Measurements from ENCODE around the gene IAH1. TPM values are rescaled to one million over a fixed set of nuclear protein-coding genes. Genes with fewer than 3 reads are reported as not detected.

IAH1 gene
- total RNA-seq, 1 donor from 2014 or later: 67.8 TPM

GRCh38 chr2:9472511-9472910 is 1.8 kb upstream of the IAH1 start:
- Mint-ChIP-seq H3K27me3 (ENCODE audit: low read depth) (no peaks in the 10 kb centered on the region), H3K9me3 (ENCODE audit: low read depth) (no peaks in the 10 kb centered on the region), H3K4me3 (ENCODE audit: unreplicated experiment) (peak overlapping the region; percentile 33), H3K36me3 (ENCODE audit: low read depth) (peaks cover 12% of the 10 kb centered on the region), H3K27ac (ENCODE audit: unreplicated experiment) (no peak overlapping the region), H3K4me1 (ENCODE audit: low read depth) (peaks cover 29% of the 10 kb centered on the region)
- no peak for DNase-seq (ENCODE audit: low spot score)
- no peak for TF ChIP-seq CTCF (IDR thresholded peaks at IDR 0.05)

GRCh38 chr2:9473308-9473984 is 905 bp upstream of the IAH1 start:
- peaks cover 12% of the 10 kb centered on the region for H3K36me3 Mint-ChIP-seq (ENCODE audit: low read depth)
- no peaks in the 10 kb centered on the region for H3K9me3 Mint-ChIP-seq (ENCODE audit: low read depth)
- peak overlapping the region; percentile 0 for H3K27ac Mint-ChIP-seq (ENCODE audit: unreplicated experiment)
- peaks cover 37% of the 10 kb centered on the region for H3K4me1 Mint-ChIP-seq (ENCODE audit: low read depth)
- TF ChIP-seq CTCF (IDR thresholded peaks at IDR 0.05): no peak
- no peak for DNase-seq (ENCODE audit: low spot score)
- peak overlapping the region; percentile 70 for H3K4me3 Mint-ChIP-seq (ENCODE audit: unreplicated experiment)
- H3K27me3 Mint-ChIP-seq (ENCODE audit: low read depth): no peaks in the 10 kb centered on the region

GRCh38 chr2:9473985-9474360 is 378 bp upstream of the IAH1 start:
- peak overlapping the region; percentile 70 for H3K4me3 Mint-ChIP-seq (ENCODE audit: unreplicated experiment)
- DNase-seq (ENCODE audit: low spot score): no peak
- peaks cover 42% of the 10 kb centered on the region for H3K4me1 Mint-ChIP-seq (ENCODE audit: low read depth)
- peaks cover 17% of the 10 kb centered on the region for H3K36me3 Mint-ChIP-seq (ENCODE audit: low read depth)
- no peaks in the 10 kb centered on the region for H3K9me3 Mint-ChIP-seq (ENCODE audit: low read depth)
- no peaks in the 10 kb centered on the region for H3K27me3 Mint-ChIP-seq (ENCODE audit: low read depth)
- no peak overlapping the region for H3K27ac Mint-ChIP-seq (ENCODE audit: unreplicated experiment)
- no peak for TF ChIP-seq CTCF (IDR thresholded peaks at IDR 0.05)

- H3K4me1 Mint-ChIP-seq (ENCODE audit: low read depth): peaks cover 56% of the 10 kb centered on the region
- TF ChIP-seq CTCF (IDR thresholded peaks at IDR 0.05): no peak
- H3K36me3 Mint-ChIP-seq (ENCODE audit: low read depth): peaks cover 23% of the 10 kb centered on the region
- H3K27ac Mint-ChIP-seq (ENCODE audit: unreplicated experiment): no peak overlapping the region
- no peaks in the 10 kb centered on the region for H3K9me3 Mint-ChIP-seq (ENCODE audit: low read depth)
- no peak for DNase-seq (ENCODE audit: low spot score)
- no peaks in the 10 kb centered on the region for H3K27me3 Mint-ChIP-seq (ENCODE audit: low read depth)
- no peak overlapping the region for H3K4me3 Mint-ChIP-seq (ENCODE audit: unreplicated experiment)
Observed at GRCh38 chr2:9477914-9478313, 3.6 kb downstream of the IAH1 start.

- DNase-seq (ENCODE audit: low spot score): no peak
- H3K36me3 Mint-ChIP-seq (ENCODE audit: low read depth): peaks cover 23% of the 10 kb centered on the region
- H3K4me3 Mint-ChIP-seq (ENCODE audit: unreplicated experiment): no peak overlapping the region
- no peaks in the 10 kb centered on the region for H3K9me3 Mint-ChIP-seq (ENCODE audit: low read depth)
- peaks cover 53% of the 10 kb centered on the region for H3K4me1 Mint-ChIP-seq (ENCODE audit: low read depth)
- TF ChIP-seq CTCF (IDR thresholded peaks at IDR 0.05): no peak
- H3K27ac Mint-ChIP-seq (ENCODE audit: unreplicated experiment): peak overlapping the region; percentile 49
- no peaks in the 10 kb centered on the region for H3K27me3 Mint-ChIP-seq (ENCODE audit: low read depth)
Observed at GRCh38 chr2:9478526-9478925, 4.2 kb downstream of the IAH1 start.
